HG02798 (cell line): Measurements from ENCODE around the gene KDM4C.

Experiments
- ATAC-seq: cut with Tn5 transposase; IDR thresholded peaks from one replicate; pipeline ENCODE4 v1.9.1; 2021; ENCODE audit warnings: mild to moderate bottlenecking; ENCODE audit not compliant: unreplicated experiment, poor library complexity

The KDM4C gene

DNA sequence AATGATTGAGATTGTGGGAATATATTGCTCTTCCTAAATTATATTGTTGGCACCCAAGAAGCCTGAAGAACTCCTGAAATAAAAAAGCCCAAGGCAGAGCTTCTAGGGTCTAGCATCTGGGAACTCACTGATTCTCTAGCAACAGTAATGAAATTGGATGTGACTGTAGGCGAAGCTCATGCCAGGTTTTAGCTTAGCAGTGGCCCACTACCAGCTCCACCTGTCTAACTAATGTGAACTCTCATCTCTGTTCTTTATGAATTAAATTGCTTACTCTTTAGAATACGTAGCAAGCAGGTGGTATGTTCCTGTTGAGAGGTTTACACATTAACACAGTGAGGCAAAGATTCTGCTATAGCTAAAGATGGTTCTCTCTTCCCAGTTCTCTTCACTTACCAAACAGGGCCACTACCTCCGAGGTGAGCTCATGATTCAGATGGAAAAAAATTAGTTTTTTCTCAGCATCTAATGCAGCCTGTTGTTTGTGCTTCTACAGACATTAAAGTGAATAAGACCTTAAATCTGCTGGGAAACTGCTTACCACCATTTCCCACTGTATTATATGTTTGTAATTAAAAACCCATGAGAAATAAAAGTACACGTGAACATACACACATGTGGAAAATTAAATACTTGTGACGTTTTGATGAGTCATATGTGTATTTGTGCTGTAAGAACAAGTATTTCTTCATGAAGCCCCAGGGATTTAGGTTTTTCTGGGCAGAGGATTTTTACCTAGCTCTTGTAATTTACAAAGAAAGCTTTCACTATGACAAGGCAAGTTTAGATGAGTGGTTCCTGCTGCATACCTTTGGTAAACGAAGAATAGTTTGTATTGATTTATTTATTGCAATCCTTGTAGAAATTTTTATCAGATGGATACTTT lies 360.1 kb downstream of the KDM4C start:
- peak; percentile 67 for ATAC-seq

GRCh38 chr9:7118633-7119032 lies 360.9 kb downstream of the KDM4C start:
- ATAC-seq = peak; percentile 47

- no peak for ATAC-seq
These were observed 361.8 kb downstream of the KDM4C start for GRCh38 chr9:7119612-7120011.

DNA sequence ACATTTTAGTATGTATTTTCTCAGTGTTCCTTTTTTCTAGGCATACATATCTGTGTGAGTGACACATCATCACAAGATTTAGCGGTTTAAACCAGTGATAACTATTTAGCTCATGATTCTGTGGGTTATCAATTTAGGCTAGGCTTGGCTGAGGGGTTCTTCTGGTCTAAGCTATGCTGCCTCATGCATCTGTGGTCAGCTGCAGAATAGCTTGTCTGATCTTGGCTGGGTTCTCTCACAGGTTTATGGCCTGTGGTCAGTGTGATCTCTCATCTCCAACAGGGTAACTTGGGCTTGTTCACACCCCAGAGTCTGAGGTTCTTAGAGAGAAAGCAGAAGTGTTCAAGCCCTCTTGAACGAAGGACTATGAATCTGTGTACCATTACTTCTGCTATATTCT lies 363.3 kb downstream of the KDM4C start:
- peak; percentile 67 for ATAC-seq

DNA sequence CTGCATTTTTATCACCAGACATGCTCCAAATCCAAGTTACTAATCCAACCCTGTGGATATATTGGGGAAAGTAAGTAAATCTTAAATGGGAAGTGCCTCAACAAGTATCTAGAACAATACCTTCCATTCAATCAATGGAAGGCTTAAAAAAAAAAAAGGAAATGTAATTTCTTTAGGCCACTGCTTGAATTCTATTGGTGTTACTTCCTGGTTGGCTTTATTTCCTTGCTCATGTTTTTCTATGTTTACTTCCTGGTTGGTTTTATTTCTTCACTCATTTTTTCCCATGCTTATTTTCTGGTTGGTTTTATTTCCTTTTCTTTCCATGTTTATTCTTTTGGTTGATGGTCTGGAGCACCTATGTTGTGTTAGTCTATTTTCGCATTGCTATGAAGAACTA lies 363.9 kb downstream of the KDM4C start:
- no peak for ATAC-seq

DNA sequence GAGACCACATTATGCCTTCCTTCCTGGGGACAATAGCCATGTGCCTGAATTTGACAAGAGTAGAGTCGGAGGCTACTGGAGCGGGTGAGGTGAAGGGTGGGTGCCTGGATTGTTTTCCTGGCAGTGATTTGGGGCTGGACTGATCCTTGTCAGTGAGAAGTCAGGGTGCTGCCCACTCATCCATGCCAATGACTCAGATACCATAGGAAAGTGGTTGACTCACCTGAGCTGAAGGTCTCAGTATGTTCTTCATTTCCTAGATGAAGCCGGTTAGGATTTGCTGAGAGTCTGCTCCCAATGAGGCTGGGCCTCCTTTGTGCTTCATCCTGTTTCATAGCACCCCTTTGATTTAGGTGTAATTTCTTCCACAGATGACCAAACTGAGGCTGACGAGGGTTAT lies 366.0 kb downstream of the KDM4C start:
- no peak for ATAC-seq

DNA sequence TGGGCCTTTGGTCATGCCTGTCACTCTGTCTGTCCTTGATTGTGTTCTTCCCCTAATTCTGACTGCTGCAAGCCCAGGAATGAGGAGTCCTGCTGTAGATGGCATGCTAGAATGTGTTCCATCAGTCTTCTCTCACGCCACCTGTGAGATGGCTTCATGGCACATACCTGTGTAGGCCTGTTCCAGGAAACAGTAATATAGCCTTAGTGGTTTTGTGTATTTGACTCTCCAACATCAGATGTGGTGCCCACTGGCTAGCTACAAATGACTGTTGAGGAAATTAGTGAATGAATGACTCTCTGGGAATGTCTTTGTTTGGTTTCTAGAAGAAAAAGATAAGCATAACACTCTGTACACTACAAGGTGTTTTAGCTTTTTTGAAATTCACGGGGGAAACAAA lies 367.5 kb downstream of the KDM4C start:
- ATAC-seq = no peak

DNA sequence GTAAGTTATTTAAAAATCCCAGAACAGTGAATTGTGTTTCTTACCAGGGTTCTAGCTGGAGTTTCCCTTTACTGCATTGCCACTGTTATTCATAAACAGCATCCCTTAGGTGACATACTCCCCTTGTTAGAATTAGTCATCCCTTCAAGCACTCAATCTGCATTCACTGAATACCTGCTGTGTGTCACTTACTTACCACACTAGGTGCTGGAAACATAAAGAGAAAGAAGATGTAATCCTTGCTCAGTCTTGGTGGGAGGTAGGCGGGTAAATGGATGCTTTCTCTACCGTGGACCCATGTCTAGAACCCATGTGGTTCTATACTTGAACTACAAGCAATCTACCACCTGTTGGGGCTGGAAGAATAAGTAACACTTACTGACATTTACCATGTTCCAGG lies 371.6 kb downstream of the KDM4C start:
- no peak for ATAC-seq

DNA sequence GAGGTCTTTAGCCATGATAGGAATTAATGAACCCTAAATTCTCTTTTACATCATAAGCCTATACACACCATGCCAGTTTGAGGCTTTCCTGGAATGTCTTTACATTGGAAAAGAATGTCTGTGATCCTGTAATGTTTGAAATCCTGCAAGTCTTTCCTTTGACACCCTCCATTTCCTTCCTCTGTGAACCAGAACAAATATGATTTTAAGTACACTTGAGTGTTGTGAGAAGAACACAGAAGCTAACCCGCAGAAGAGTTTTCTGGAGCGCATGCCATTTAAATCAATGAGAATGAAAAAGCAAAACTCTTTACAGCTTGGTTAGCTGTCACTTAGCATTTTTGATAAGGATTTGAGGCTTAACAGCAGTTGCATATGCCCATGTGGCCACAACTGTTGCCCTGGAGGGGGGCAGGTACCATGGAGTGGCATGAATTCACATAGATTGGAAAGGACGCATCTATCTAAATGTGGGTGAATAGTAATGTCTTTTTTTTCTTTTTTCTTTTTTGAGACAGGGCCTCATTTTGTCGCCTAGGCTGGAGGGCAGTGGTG lies 372.6 kb downstream of the KDM4C start:
- ATAC-seq = no peak

- ATAC-seq = no peak
These were observed 374.8 kb downstream of the KDM4C start for GRCh38 chr9:7132605-7133004.

DNA sequence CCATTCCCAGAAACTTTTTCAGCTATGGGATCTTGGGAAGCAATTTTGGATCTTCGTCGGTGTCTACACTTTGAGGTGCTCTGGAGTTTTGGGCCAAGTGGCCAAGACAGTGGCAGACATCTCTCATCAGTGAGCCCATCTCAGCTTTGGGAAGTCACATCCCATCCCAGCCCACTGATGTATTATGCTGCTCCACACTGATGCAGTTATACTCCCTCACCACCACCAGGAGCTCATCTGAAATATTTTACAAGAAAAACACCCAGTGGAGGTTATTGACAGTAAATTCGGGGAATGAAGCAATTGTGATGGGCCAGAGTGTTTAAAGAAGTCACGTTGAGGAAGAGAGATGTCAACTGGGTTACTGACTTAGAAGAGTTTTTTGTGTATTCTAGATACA lies 378.0 kb downstream of the KDM4C start:
- no peak for ATAC-seq

DNA sequence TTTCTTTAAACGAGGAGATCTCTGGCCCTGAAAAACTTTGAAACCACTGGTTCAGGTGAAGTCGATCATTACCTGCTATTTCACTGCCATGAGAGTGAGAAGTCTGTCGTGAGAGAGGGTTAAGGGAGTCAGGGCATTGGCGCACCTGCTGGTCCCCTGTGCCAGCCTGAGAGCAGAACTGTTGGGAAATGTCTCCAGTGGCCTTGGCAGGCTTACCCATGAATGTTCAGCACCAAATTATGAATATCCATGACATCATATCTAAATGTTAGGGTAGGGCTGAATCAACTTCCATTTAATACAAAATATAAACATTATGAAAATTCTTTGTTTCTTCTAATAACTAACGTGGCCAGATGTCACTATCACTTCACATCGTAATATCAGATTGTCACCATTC lies 379.3 kb downstream of the KDM4C start:
- no peak for ATAC-seq

DNA sequence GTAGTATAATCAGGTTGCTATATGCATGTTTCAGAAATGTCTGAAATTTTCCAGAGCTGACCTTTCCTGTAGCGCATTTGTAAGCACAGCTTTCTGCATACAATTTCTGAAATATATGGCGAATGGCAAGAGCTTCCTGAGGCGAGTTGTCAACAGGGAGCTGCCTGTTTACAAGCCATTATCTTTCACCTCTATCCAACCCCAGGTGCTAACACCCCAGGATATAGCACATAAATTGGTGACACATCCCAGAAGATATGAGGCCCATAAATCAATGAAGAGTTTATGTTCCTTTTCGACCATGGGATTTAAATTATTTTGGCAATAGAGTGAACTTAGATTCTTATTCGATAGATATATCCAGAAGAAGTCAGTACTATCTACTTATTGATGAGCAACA lies 379.8 kb downstream of the KDM4C start:
- no peak for ATAC-seq

DNA sequence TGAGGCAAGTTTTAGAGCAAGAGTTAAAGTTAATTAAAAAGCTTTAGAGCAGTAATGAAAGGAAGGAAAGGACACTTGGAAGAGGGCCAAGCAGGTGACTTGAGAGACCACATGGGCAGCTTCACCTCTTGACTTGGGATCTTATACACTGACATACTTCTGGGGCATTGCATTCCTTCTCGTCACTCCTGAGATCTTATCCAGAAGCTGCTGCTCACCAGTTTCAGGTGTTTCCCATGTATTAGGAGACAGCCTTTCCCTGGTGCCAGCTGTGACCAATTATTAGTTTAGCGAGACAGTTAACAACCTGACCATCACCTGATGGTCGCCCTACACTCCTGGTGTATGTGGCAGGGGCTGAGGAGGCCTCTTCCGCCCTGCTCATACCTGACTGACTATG lies 382.1 kb downstream of the KDM4C start:
- ATAC-seq = no peak

DNA sequence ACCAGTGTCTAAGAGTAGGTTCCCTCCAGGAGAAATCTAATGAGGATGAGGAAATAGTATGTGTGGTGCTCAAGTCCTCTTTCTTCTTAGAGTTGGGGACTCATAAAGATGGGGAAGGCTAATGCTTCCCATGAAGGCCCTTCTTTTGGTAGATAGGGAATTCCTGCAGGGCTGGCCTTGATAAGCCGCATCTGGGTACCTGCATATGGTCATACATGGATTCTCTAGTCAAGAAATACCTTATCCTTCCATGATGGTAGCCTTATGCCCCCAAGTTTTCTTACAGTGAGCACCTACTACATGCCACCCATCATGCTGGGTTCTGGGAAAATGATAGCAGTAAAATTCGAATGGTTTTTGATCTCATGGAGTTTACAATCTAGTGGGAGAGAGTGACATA lies 382.6 kb downstream of the KDM4C start:
- ATAC-seq = no peak

- no peak for ATAC-seq
These were observed 385.9 kb downstream of the KDM4C start for GRCh38 chr9:7143645-7144200.

- no peak for ATAC-seq
These were observed 386.7 kb downstream of the KDM4C start for GRCh38 chr9:7144265-7145046.

GRCh38 chr9:7145361-7146069 lies 387.7 kb downstream of the KDM4C start:
- no peak for ATAC-seq

- ATAC-seq = no peak
These were observed 388.8 kb downstream of the KDM4C start for GRCh38 chr9:7146582-7146981.
